ENCODE data around the gene DRC3.

DRC3 gene

DNA sequence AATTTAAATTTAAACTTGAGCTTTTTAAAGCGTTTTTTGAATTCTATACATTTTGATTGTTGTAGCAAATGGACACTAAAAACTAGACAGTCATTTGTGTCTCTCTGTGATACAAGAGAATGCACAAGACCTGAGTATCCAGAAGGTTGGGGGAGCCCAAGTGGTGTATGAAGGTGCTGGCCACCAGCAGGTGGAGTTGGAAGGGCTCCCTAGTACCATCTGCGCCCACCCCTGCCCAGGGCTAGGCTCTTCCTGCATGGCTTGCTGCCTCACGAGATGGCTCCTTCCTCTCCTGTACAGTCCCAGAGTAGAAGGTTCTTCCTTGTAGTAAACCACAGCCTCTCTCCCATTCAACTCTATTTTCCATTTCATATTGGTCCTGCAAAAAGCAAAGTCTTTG, 83.6 kb downstream of the DRC3 start:
- no peak for DNase-seq (ENCODE audit: low spot score)

GRCh38 chr17:18059283-18059682, 86.6 kb downstream of the DRC3 start:
- DNase-seq (ENCODE audit: low spot score), result no peak

GRCh38 chr17:18064053-18064452, 91.4 kb downstream of the DRC3 start:
- no peak for DNase-seq (ENCODE audit: low spot score)

DNA sequence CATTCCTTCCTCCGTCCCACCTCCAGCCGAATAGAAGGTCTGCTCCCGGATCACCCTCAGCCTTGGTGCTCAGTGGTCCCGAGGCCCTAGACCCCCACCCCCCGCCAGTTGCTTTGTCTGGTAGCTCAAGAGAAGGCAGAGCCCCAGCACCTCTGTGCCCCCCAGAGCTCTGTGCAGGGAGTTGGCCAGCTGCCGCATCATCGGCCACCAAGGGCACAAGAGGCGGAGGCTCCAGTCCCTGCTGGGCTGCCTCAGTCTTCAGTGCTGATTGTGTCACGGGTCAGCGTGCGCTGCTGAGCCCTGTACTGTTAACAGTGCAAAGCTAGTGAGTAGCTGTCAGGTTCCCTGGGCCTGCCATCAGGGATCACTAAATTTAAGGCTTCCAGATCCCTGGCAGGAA, 92.9 kb downstream of the DRC3 start:
- DNase-seq (ENCODE audit: low spot score), result no peak

All from GM03348 (cell line).